K562 (cell line): ENCODE measurements around the gene PROKR1. TPM values are rescaled to one million over a fixed set of nuclear protein-coding genes. Genes with fewer than 3 reads are reported as not detected.
A peak's percentile ranks its signal among the peaks of the same experiment; 100 is the strongest.

ENCODE experiments used
- ATAC-seq: fragments of 200-7000 bp; cut with Tn5 transposase; 3 replicates; pipeline ENCODE4 v1.9.1; 2020; ENCODE audit warnings: moderate library complexity
- BruUV-seq: library from RNA; stranded (reverse); fragments of 400-500 nt; replicated peaks from 2 replicates; lab custom pipeline; 2021; lab: Mats Ljungman, UMichigan
- CTCF ChIA-PET: fragments of 300-600 bp; formaldehyde crosslinking; extraction: SDS; loops from one replicate; lab custom pipeline; 2021; ENCODE audit warnings: low intra/inter-chr PET ratio; lab: Yijun Ruan, JAX
- POLR2A ChIA-PET: fragments of 300-600, 350-650 bp; sonication (Branson Sonifier 250); formaldehyde crosslinking; extraction: SDS; loops from one replicate; lab custom pipeline; 2021; ENCODE audit warnings: antibody characterized with exemption, inconsistent platforms; lab: Yijun Ruan, JAX
- DNase-seq, 4 experiments: peaks; one replicate each; pipeline versions ENCODE4 v3.0.0 to v3.0.0-alpha.2; 2011 to 2018; ENCODE audit warnings: low spot score in 3 of 4, mixed read lengths in 3 of 4; ENCODE audit errors: extremely low read depth in 1 of 4
- FAIRE-seq: peaks from 2 replicates; lab custom pipeline; 2011; peaks lifted over from hg19 to GRCh38; lab: Jason Lieb, UNC
- H2AFZ ChIP-seq: 2 replicates; pipeline ENCODE4 v1.6.0; 2011; ENCODE audit warnings: low read depth, low read length, control low read depth, inconsistent platforms
- H3K27ac ChIP-seq: fragments of 200-600 bp; 3 replicates; pipeline ENCODE4 v1.8.0; 2011; ENCODE audit warnings: low read depth, mild to moderate bottlenecking, control low read depth, inconsistent platforms, low read length, moderate library complexity, mixed read lengths; ENCODE audit errors: extremely low read depth
- H3K27me3 ChIP-seq, 2 experiments: fragments of 300-600 bp in 1 of 2; 2 replicates in 1 of 2; 3 replicates in 1 of 2; pipeline versions ENCODE4 v1.6.0 to v1.8.0; 2011; ENCODE audit warnings: inconsistent platforms in 2 of 2, low read length in 2 of 2, mild to moderate bottlenecking in 1 of 2, mixed read lengths in 1 of 2, moderate library complexity in 1 of 2; ENCODE audit not compliant: control insufficient read depth in 2 of 2, insufficient read depth in 2 of 2
- H3K36me3 ChIP-seq: fragments of 300-600 bp; 3 replicates; pipeline ENCODE4 v1.8.0; 2011; ENCODE audit warnings: mild to moderate bottlenecking, low read length, inconsistent platforms; ENCODE audit not compliant: control insufficient read depth, insufficient read depth
- H3K4me1 ChIP-seq, 2 experiments: fragments of 200-600 bp in 1 of 2; replicated peaks in 1 of 2; 2 replicates in 1 of 2; 3 replicates in 1 of 2; pipeline versions ENCODE4 v1.5.1 to v1.8.0; 2011; ENCODE audit warnings: inconsistent platforms in 2 of 2, low read length in 2 of 2, mild to moderate bottlenecking in 1 of 2, mixed read lengths in 1 of 2, moderate library complexity in 1 of 2; ENCODE audit not compliant: control insufficient read depth in 2 of 2, insufficient read depth in 2 of 2
- H3K4me2 ChIP-seq: 2 replicates; pipeline ENCODE4 v1.6.1; 2011; ENCODE audit warnings: low read length, control low read depth, inconsistent platforms, mixed read lengths; ENCODE audit not compliant: insufficient read depth
- H3K4me3 ChIP-seq: fragments of 200-600 bp; sonication (generic), shearing (Covaris generic); 2 replicates; pipeline ENCODE4 v1.5.1; 2016; ENCODE audit warnings: control low read depth, inconsistent platforms
- H3K79me2 ChIP-seq: fragments of 200-600 bp; 3 replicates; pipeline ENCODE4 v1.8.0; 2011; ENCODE audit warnings: low read length, inconsistent platforms; ENCODE audit not compliant: control insufficient read depth, insufficient read depth
- H3K9ac ChIP-seq, 2 experiments: 2 replicates each; pipeline versions ENCODE4 v1.6.0 to v1.6.1; 2011; ENCODE audit warnings: low read depth in 2 of 2, low read length in 2 of 2, control low read depth in 1 of 2, inconsistent platforms in 1 of 2, mild to moderate bottlenecking in 1 of 2, mixed read lengths in 1 of 2; ENCODE audit not compliant: insufficient read depth in 1 of 2
- H3K9me1 ChIP-seq: one replicate; pipeline ENCODE4 v1.6.0; 2011; ENCODE audit warnings: inconsistent platforms, mild to moderate bottlenecking, low read length, moderate library complexity; ENCODE audit not compliant: control insufficient read depth, insufficient read depth
- H3K9me3 ChIP-seq: replicated peaks from 2 replicates; pipeline ENCODE4 v1.5.1; 2011; ENCODE audit warnings: low read depth, low read length, inconsistent platforms; ENCODE audit not compliant: control insufficient read depth, insufficient read depth
- H4K20me1 ChIP-seq: replicated peaks from 2 replicates; pipeline ENCODE4 v1.6.1; 2011; ENCODE audit warnings: low read length, inconsistent platforms, mixed read lengths; ENCODE audit not compliant: control insufficient read depth, insufficient read depth
- BCLAF1 ChIP-seq, 2 experiments: fragments of 450-650 bp in 1 of 2; IDR thresholded peaks; 2 replicates each; pipeline ENCODE4 v1.6.1; 2011 to 2017; ENCODE audit warnings: low read depth in 2 of 2, antibody characterized with exemption in 1 of 2, borderline replicate concordance in 1 of 2, low read length in 1 of 2, mild to moderate bottlenecking in 1 of 2, mixed read lengths in 1 of 2; ENCODE audit not compliant: control insufficient read depth in 1 of 2
- EHMT2 ChIP-seq: fragments of 450-650 bp; IDR thresholded peaks from 2 replicates; pipeline ENCODE4 v1.6.1; 2018; ENCODE audit warnings: antibody characterized with exemption
- FOXP1 ChIP-seq: sonication (generic); formaldehyde crosslinking; IDR thresholded peaks from 2 replicates; pipeline ENCODE4 v1.8.0; 2022; ENCODE audit warnings: mild to moderate bottlenecking, missing genetic modification reagents
- MAFK ChIP-seq: IDR thresholded peaks from 2 replicates; pipeline ENCODE4 v1.6.1; 2011; ENCODE audit warnings: low read length, improper control_type of control experiment
- NFIC ChIP-seq: fragments of 450-650 bp; IDR thresholded peaks from 2 replicates; pipeline ENCODE4 v1.6.1; 2017; ENCODE audit warnings: mild to moderate bottlenecking, inconsistent platforms
- SNRNP70 ChIP-seq: fragments of 200-400 bp; formaldehyde crosslinking; optimal IDR thresholded peaks from 2 replicates; pipeline ENCODE3; 2017; ENCODE audit warnings: low read depth, low read length
- STAG1 ChIP-seq: sonication (generic); formaldehyde crosslinking; IDR thresholded peaks from 2 replicates; pipeline ENCODE4 v1.5.0; 2020; ENCODE audit warnings: missing genetic modification reagents, borderline replicate concordance
- ZEB2 ChIP-seq: fragments of 450-650 bp; IDR thresholded peaks from 2 replicates; pipeline ENCODE4 v1.6.1; 2016
- ZNF311 ChIP-seq: fragments of 250-450 bp; sonication (Bioruptor Pico); IDR thresholded peaks from 2 replicates; pipeline ENCODE4 v1.4.0; 2020; ENCODE audit warnings: mild to moderate bottlenecking, moderate library complexity
- ZNF395 ChIP-seq: fragments of 200-800 bp; sonication (Bioruptor generic); IDR thresholded peaks from 2 replicates; pipeline ENCODE4 v1.6.1; 2017; ENCODE audit warnings: missing genetic modification characterization, missing compliant biosample characterization
- ZNF740 ChIP-seq, 3 experiments: fragments of 200-800 bp in 1 of 3; sonication (Bioruptor generic) in 1 of 3; sonication (generic) in 1 of 3; formaldehyde crosslinking in 1 of 3; IDR thresholded peaks; 2 replicates each; pipeline versions ENCODE4 v1.6.1 to v1.8.0; 2016 to 2022; ENCODE audit warnings: mild to moderate bottlenecking in 2 of 3, missing compliant biosample characterization in 2 of 3, missing genetic modification characterization in 2 of 3, missing genetic modification reagents in 1 of 3
- WGBS: fragments of 100-300 bp; shearing (Covaris generic); methylation state at CpG from one replicate; pipeline ENCODE4 v1.1.6; 2016; ENCODE audit warnings: low coverage, mixed read lengths; ENCODE audit not compliant: insufficient coverage; ENCODE audit errors: missing lambda C conversion rate; 5-methylcytosine and 5-hydroxymethylcytosine counted together
- in situ Hi-C: fragments of 300-500 bp; cut with MboI; formaldehyde crosslinking; loops from 4 replicates; pipeline ENCODE4 v1.15.0; 2018; ENCODE audit warnings: inconsistent platforms, mixed read lengths
- intact Hi-C: fragments of 100-400 bp; cut with micrococcal nuclease; formaldehyde crosslinking; loops from 2 replicates; pipeline ENCODE4 v1.14.2; 2022
- polyA plus RNA-seq, 8 experiments: library from polyadenylated mRNA; depleted of rRNA in 4 of 8; stranded (reverse) in 5 of 8; unstranded in 3 of 8; fragments of >200 nt; fragmentation: Nextera tagmentation in 2 of 8; fragmentation: Illumina TruSeq in 1 of 8; extraction: Ambion mirVana in 2 of 8; extraction: Trizol in 1 of 8; gene quantifications; 2 replicates each; pipeline versions ENCODE4 v1.2.1 to v1.2.3, GENCODE V29; 2011 to 2014; ENCODE audit warnings: inconsistent platforms in 1 of 8, missing spikeins in 1 of 8
- total RNA-seq, 7 experiments: library from RNA; depleted of rRNA in 6 of 7; stranded (reverse); fragments of >200 nt in 6 of 7; fragmentation: Illumina TruSeq in 2 of 7; extraction: Trizol in 2 of 7; gene quantifications; 2 replicates each; pipeline versions ENCODE4 v1.2.1 to v1.2.3, GENCODE V29; 2011 to 2021; ENCODE audit warnings: low replicate concordance in 1 of 7

The PROKR1 gene
- total and polyA plus RNA-seq, 9 of the 15 experiments (the other 6 are each of a cell fraction or from before 2014, with no cell fraction given): 0.01 to 0.18 (median 0.09) TPM; not detected in 1

- TF ChIP-seq BCLAF1 (IDR thresholded peaks at IDR 0.05; ENCODE audit: borderline replicate concordance in 1 of 2, control insufficient read depth in 1 of 2, low read depth in 2 of 2, low read length in 1 of 2): no peak
- TF ChIP-seq EHMT2: 0 out of 2 replicates have a peak, but pooled peaks have one; percentile 20
These were observed 57.2 kb downstream of the PROKR1 start (continued) for GRCh38 chr2:68700560-68700959.

GRCh38 chr2:68706637-68707036, 63.3 kb downstream of the PROKR1 start:
- Histone ChIP-seq H3K4me1 (no peaks in the 10 kb centered on the region; a peak in 1 of 5 replicates), H4K20me1 (no peaks in the 10 kb centered on the region), H3K27me3 (no peaks in the 10 kb centered on the region; a peak in 1 of 5 replicates), H3K4me3 (no peak overlapping the region), H3K9ac (no peak overlapping the region), H2AFZ (no peak overlapping the region), H3K4me2 (no peak overlapping the region), H3K9me3 (no peaks in the 10 kb centered on the region; the same call in 1 of the 2 replicates), H3K36me3 (no peaks in the 10 kb centered on the region)
- in situ Hi-C loops: loop anchor here (10.0 kb wide), 1 partner anchor 222 kb away; no protein-coding TSS in a partner anchor
- no TSS peak for BruUV-seq
- DNase-seq: no peak
- FAIRE-seq: no peak
- ATAC-seq: no peak
- CTCF ChIA-PET: no interaction called here
- POLR2A ChIA-PET: no interaction called here
- no peak for TF ChIP-seq MAFK
- no peak for TF ChIP-seq ZNF740 (CRISPR knock-in tag; IDR thresholded peaks at IDR 0.05)
- no peak for TF ChIP-seq ZNF740 (tag; IDR thresholded peaks at IDR 0.05)
- no peak for TF ChIP-seq ZNF311 (CRISPR knock-in tag)
- TF ChIP-seq ZEB2: no peak
- no peak for TF ChIP-seq ZNF395 (CRISPR knock-in tag)
- TF ChIP-seq FOXP1 (CRISPR knock-in tag): no peak
- TF ChIP-seq STAG1 (CRISPR knock-in tag): no peak
- TF ChIP-seq NFIC: no peak
- TF ChIP-seq SNRNP70: no peak
- TF ChIP-seq, all 486 proteins: peak for 0
- WGBS: 11% methylated on average over 3 of the region's 3 CpGs
- H3K79me2 ChIP-seq: no peaks in the 10 kb centered on the region
- intact Hi-C loops: loop anchor here (5.0 kb wide), 1 partner anchor 221 kb away; no protein-coding TSS in a partner anchor
- H3K27ac ChIP-seq: no peak overlapping the region
- H3K9me1 ChIP-seq: no peaks in the 10 kb centered on the region
